C4-2B (cell line): ENCODE results near the gene CHN2.

Experiments
- H3K27ac ChIP-seq: fragments of 450-650 bp; 2 replicates; pipeline ENCODE4 v1.5.1; 2017
- CTCF ChIP-seq: fragments of 450-650 bp; conservative IDR thresholded peaks from 2 replicates; pipeline ENCODE4 v1.5.1; 2017; ENCODE audit warnings: mild to moderate bottlenecking
- ZFX ChIP-seq: fragments of 450-650 bp; IDR thresholded peaks from 2 replicates; pipeline ENCODE4 v1.6.1; 2017

CHN2 gene

DNA sequence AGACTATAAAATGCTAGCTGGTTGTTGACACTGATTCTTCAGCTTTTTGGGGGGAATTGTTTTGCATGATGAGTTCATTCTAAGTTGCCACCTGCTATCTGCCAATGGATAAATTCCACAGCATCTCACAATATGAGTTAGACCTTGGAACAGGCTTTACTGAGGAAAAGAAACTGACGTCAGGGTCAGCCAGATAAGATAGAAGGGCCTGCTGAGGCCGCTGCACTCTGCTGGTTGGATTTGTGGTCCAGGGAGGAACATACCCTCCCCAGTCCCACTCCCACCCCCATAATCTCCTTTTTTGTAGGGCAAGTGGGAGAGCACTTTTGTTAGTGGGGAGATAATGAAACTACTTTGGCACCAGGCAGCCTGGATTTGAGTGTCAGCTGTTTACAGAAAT is 258.4 kb downstream of the CHN2 start:
- no peak overlapping the region for H3K27ac ChIP-seq
- no peak for TF ChIP-seq CTCF
- no peak for TF ChIP-seq ZFX

- H3K27ac ChIP-seq: no peak overlapping the region
- no peak for TF ChIP-seq ZFX
- no peak for TF ChIP-seq CTCF
Observed at GRCh38 chr7:29454464-29454863, 259.9 kb downstream of the CHN2 start.

- H3K27ac ChIP-seq: no peak overlapping the region
- TF ChIP-seq ZFX: no peak
- no peak for TF ChIP-seq CTCF
Observed at GRCh38 chr7:29454899-29455451, 260.4 kb downstream of the CHN2 start.

GRCh38 chr7:29457141-29457561 is 262.6 kb downstream of the CHN2 start:
- TF ChIP-seq CTCF (no peak), ZFX (no peak)
- no peak overlapping the region for H3K27ac ChIP-seq

DNA sequence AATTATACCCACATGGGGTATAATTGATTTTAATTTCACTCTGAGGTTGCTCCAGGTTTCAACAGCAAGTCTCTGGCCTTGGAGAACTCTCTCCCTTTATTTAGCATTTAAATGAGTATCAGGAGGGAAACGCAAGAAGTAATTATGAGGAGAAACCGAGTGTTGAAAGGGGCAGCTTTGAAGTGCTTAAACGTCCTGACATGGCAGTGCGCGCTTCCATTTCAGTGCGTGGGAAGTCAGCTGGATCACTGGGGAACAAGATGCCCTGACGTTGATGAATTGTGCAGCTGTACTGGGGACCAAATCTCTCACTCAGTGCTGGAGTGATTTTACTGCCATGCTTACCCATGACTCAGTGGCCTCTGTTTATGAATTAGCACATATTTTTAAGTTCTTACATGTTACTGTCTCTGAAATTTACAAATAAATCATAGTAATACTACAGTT is 263.0 kb downstream of the CHN2 start:
- H3K27ac ChIP-seq: no peak overlapping the region
- TF ChIP-seq CTCF (no peak), ZFX (no peak)

GRCh38 chr7:29458933-29459332 is 264.4 kb downstream of the CHN2 start:
- no peak overlapping the region for H3K27ac ChIP-seq
- TF ChIP-seq ZFX (no peak), CTCF (no peak)

DNA sequence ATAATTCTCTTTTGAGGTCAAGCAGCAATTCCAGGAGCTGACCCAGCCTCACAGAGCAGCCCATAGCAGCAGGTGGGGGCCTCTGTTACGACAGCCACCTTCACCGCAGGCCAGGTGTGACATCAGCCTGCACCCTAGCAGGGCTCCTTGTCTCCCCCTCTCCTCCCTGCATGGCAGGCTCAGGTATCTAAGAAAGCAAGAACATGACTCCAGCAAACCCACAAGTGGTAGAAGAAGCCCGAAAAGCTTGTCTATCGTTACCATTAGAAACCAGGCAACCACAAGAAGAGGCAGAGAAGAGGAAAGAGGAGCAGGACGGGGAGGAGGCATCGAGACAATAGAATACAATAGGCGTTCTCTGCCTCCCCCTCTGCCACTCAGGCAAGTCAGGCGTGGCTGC is 265.0 kb downstream of the CHN2 start:
- TF ChIP-seq CTCF: no peak
- H3K27ac ChIP-seq: no peak overlapping the region
